GM10266 (cell line): Measurements from ENCODE around the gene SLC35F4.
A peak's percentile ranks its signal among the peaks of the same experiment; 100 is the strongest.

Source experiments
- DNase-seq: peaks from one replicate; pipeline ENCODE4 v3.0.0; 2012; ENCODE audit errors: extremely low spot score
- CTCF ChIP-seq: IDR thresholded peaks from 2 replicates; pipeline ENCODE4 v1.5.1; 2012; ENCODE audit warnings: mild to moderate bottlenecking, low read depth; ENCODE audit not compliant: control insufficient read depth, insufficient read depth; ENCODE audit errors: missing control alignments

Gene SLC35F4

GRCh38 chr14:57575482-57575881 lies 290.4 kb downstream of the SLC35F4 start:
- DNase-seq, result no peak
- no peak for TF ChIP-seq CTCF

- peak; percentile 22 for TF ChIP-seq CTCF
- no peak for DNase-seq
Observed at GRCh38 chr14:57574617-57575288, 291.1 kb downstream of the SLC35F4 start.

DNA sequence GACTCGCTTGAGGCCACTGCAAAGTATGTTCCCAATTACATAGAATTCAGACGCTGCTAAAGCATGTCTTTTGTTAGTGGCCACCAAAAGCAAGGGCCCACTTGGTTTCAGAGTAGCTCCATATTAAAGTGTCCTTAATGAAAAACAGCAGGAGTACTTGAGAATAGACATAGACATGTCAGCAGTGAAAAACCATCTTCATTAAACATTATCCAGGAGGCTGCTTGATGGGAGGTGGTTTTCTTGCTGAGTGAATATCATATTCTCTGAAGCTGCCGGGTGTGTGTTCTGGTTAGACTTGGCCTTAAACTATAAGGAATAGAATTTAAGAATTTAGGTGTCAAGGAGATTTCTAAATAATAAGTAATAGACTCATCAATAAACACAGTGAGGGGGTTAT lies 292.7 kb downstream of the SLC35F4 start:
- TF ChIP-seq CTCF, result no peak
- DNase-seq, result no peak

DNA sequence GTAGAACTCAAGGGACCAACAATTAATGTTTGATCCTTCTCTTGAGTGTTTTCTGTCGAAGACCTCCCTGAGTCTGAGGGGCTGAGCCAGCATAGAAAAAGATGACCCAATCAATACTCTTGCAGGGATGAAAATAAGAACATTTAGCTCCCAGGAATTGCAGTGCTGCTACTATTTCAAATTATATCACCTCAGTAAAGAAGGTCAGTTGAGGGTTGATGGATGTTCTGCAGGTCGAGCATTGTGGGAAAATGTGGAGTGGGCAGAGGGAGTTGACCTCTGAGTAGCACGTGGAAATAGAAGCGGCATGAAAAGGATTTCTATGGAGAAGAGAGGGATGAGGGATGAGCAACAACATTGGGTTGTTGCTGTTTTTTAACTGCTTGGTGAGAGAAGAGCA lies 297.3 kb downstream of the SLC35F4 start:
- no peak for DNase-seq
- TF ChIP-seq CTCF, result no peak

DNA sequence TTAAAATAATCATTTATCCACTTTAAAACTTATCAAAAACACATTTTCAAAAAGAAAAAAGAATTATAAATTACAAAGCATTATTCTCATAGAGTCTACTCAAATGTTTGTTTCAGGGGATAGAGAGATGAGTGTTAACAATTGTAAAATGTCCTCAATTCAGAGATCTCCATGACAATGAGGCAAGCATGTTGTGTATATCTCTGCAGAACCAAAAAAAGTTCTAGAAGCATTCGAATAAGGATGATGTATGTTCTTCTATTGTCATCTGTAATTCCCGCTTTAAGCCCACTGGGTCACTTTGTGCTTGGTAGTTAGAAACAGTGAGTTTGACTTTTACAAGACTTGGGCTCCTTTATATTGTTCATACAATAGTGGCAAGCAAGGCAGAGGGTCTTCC lies 298.7 kb downstream of the SLC35F4 start:
- TF ChIP-seq CTCF, result no peak
- no peak for DNase-seq

- no peak for TF ChIP-seq CTCF
- DNase-seq, result no peak
Observed at GRCh38 chr14:57560681-57561080, 305.2 kb downstream of the SLC35F4 start.

GRCh38 chr14:57559576-57559975 lies 306.3 kb downstream of the SLC35F4 start:
- no peak for DNase-seq
- no peak for TF ChIP-seq CTCF
